SH-SY5Y (cell line): ENCODE measurements around the gene DNPEP.

Experiments used
- GATA2 ChIP-seq: IDR thresholded peaks from 2 replicates; pipeline ENCODE4 v1.6.1; 2011; ENCODE audit warnings: mild to moderate bottlenecking, low read depth, low read length
- GATA3 ChIP-seq: IDR thresholded peaks from 2 replicates; pipeline ENCODE4 v1.6.1; 2011; ENCODE audit warnings: low read depth, mild to moderate bottlenecking, low read length, moderate library complexity

Gene DNPEP

GRCh38 chr2:219387306-219388120 is at the start of gene DNPEP:
Gene DNPEP, minus strand, starts transcription at chr2:219387912. Its CDS starts 118 bp downstream, at chr2:219387794.
- TF ChIP-seq GATA2 (no peak), GATA3 (no peak)

- no peak for TF ChIP-seq GATA2
Measured at GRCh38 chr2:219437141-219437540, 49.4 kb upstream of the DNPEP start.

DNA sequence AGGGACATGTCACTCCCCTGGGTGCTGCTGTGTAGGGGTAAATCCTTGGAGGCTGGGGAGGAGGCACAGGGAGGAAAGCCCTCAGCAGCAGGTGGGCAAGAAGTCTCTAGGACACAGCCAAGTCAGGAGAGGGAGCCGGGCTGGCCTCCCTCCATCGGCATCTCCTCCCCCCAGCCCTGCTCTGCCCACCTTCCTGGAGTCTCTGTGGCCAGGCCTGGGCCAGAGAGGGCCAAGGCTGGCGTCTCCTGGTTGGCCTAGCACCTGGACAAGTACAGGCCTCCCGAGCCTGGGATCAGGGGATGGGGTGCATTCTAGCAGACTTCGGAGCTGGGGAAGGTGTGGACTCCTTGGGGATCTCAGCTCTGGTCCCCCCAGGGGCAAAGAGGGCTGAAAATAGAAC is 48.8 kb upstream of the DNPEP start:
- TF ChIP-seq GATA2 = no peak
- TF ChIP-seq GATA3 = no peak

DNA sequence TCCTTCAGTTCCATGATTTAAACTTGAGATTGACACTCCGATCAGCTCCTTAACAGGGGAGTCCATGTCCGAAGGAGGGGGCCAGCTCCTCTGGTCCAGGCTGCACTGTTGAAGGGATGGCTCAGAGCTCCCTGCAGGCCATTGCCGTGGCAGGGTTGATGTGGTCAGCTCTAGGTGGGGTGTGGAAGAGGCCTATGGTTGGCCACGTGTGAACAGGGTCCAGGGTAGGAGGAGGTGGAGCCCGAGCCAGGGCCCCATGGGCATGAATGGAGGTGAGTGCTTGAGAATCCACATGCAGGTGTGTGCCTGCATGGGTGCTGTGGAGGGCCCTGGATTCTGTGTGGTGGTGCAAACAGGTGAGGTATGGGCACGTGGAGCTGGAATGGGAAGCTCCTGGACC is 48.0 kb upstream of the DNPEP start:
- TF ChIP-seq GATA3 (no peak), GATA2 (no peak)

DNA sequence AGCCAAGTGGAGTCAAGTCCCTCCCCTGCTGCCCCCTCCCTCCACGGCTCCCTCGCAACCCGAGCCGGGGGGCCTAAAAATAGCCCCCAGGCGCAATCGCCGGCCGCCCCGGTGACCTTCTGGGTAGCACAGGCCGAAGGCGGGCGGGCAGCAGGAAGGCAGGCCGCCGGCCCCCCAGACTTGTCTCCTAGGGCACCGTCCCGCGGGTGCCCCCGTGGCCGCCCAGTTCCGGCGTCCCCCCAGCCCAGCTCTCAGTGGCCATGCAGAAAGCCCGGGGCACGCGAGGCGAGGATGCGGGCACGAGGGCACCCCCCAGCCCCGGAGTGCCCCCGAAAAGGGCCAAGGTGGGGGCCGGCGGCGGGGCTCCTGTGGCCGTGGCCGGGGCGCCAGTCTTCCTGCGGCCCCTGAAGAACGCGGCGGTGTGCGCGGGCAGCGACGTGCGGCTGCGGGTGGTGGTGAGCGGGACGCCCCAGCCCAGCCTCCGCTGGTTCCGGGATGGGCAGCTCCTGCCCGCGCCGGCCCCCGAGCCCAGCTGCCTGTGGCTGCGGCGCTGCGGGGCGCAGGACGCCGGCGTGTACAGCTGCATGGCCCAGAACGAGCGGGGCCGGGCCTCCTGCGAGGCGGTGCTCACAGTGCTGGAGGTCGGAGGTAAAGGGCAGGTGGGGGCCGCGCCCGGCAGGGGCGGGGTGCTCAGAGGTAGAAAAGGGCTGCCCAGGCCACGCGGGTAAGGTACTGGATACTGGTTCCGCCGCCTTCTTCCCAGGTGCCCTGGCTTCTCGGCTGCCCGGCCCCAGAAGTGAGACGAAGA is 47.2 kb upstream of the DNPEP start, which contains the start of gene SPEG:
Gene SPEG, plus strand, starts transcription at position 126 of the 808 bp plus-strand sequence. Its CDS starts 135 bp downstream, at position 261.
- TF ChIP-seq GATA2 (no peak), GATA3 (no peak)

GRCh38 chr2:219434468-219434717 is 46.7 kb upstream of the DNPEP start:
- TF ChIP-seq GATA3 (no peak), GATA2 (no peak)

- TF ChIP-seq GATA2 (no peak), GATA3 (no peak)
Measured at GRCh38 chr2:219433666-219434467, 46.2 kb upstream of the DNPEP start.

DNA sequence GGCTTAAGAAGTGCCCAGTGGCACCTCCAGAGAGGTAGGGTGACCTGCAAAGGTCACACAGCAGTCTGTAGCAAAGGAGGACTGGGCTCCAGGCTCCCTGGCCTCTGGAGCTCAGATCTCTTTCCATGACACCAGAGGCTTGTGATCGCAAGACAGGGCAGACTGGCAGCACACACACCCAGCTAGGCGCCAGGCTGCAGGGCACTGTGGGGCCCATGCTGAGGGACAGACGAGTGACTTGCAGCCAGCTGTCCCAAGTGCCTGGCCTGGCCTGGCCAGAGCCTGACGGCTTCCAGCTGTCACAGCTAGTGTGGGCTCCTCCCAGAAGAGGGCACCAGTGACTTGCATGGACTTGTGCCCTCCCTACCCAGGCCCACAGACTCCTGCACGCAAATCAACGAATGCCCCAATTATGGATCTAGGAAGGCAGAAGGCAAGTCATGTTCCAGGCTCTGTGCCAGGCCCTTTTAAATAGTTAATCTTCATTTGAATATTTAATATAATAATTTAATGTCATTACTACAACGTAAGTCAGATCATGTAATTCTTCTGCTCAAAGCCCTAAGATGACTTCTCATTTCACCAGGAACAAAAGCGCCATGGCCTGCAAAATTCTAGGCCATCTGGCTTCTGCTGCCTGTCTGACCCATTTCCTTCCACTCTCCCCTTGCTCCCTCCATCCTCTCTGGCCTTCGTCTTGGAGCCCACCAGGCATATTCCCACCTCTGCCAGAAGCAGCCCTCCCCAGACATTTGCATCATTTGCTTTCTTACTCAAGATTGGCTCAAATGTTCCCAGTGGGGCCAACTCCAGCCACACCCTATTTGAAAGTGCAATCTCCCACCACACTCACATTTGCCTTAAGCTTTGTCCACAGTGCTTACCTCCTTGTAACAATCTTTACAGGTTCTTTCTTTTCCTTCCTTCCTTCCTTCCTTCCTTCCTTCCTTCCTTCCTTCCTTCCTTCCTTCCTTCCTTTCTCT is 43.2 kb upstream of the DNPEP start:
- TF ChIP-seq GATA3 (no peak), GATA2 (no peak)

DNA sequence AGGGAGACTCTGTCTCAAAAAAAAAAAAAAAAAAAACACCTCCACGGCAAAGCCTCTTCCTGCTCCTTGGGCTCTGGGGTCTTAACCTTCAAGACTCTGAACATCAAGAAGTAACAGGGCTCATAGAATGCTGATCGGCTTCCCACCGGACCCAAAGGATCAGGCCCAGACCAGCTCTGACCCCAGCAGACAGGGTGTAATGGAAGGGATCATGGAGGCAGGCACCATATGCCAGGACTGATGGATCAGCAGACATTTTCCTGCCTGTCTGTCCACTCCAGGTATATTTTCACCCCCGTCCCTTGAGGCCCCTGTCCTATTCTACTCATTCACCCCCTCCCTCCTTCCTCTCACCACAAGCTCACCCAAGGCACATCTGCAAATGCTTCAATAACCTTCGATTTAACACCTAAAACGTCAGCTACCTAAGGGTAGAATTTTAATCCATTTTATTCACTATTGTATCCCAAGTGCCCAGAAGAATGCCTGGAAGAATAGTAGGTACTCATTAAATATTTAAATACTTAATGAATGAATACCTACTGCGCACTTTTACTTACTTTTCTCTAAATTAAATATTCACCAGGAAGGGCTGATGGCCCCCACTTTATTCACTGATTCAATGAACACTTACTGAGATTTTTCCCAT is 42.4 kb upstream of the DNPEP start:
- no peak for TF ChIP-seq GATA2
- TF ChIP-seq GATA3 = no peak

DNA sequence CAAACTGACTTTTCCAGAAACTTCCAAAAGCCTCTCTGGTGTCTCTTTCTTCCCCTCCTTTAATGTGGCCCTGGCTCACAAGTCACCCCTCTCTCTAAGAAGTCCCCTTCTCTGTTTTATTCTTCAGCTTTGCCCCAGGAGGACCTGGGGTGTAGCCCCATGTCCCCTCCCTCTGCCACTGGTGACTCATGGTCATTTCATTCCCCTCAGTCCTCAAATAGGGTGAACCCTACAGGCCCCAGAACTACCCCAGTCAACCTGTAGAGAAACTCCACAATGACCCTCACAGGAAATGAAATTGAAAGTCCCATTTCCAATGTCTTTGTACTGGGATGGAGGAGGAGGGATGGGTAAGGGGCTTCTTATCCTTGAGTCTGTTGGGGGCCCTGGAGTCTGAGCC is 40.8 kb upstream of the DNPEP start:
- TF ChIP-seq GATA3 (no peak), GATA2 (no peak)

- TF ChIP-seq GATA2 (no peak), GATA3 (no peak)
Measured at GRCh38 chr2:219426534-219427136, 38.9 kb upstream of the DNPEP start.

DNA sequence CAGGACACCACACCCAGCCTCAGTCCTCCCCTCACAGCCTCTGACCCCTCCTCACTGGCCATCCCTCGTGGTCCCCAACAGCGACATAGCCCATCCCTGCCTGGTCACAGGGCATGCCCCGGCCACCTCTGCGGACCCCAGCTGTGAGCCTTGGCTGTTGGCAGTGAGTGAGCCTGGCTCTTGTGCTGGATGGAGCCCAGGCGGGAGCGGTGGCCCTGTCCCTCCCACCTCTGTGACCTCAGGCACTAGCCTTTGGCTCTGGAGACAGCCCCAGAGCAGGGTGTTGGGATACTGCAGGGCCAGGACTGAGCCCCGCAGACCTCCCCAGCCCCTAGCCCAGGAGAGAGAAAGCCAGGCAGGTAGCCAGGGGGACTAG is 38.3 kb upstream of the DNPEP start:
- no peak for TF ChIP-seq GATA2
- no peak for TF ChIP-seq GATA3
